SK-N-DZ (cell line): ENCODE data around the gene COPS6. TPM values are rescaled to one million over a fixed set of nuclear protein-coding genes. Genes with fewer than 3 reads are reported as not detected.

Experiments
- DNase-seq: peaks from one replicate; pipeline ENCODE4 v3.0.0-alpha.2; 2015; ENCODE audit warnings: low spot score
- polyA plus RNA-seq, 2 experiments: library from polyadenylated mRNA; depleted of rRNA; stranded (reverse); fragments of >200 nt; gene quantifications; 2 replicates each; pipeline ENCODE4 v1.2.3, GENCODE V29; 2014

Gene COPS6
- 37.4 and 46.8 TPM in 2 replicates for polyA plus RNA-seq (2014; cell fraction: cytosol; rRNA removed)
- 43.8 and 70.8 TPM in 2 replicates for polyA plus RNA-seq (2014; cell fraction: nucleus; rRNA removed)

DNA sequence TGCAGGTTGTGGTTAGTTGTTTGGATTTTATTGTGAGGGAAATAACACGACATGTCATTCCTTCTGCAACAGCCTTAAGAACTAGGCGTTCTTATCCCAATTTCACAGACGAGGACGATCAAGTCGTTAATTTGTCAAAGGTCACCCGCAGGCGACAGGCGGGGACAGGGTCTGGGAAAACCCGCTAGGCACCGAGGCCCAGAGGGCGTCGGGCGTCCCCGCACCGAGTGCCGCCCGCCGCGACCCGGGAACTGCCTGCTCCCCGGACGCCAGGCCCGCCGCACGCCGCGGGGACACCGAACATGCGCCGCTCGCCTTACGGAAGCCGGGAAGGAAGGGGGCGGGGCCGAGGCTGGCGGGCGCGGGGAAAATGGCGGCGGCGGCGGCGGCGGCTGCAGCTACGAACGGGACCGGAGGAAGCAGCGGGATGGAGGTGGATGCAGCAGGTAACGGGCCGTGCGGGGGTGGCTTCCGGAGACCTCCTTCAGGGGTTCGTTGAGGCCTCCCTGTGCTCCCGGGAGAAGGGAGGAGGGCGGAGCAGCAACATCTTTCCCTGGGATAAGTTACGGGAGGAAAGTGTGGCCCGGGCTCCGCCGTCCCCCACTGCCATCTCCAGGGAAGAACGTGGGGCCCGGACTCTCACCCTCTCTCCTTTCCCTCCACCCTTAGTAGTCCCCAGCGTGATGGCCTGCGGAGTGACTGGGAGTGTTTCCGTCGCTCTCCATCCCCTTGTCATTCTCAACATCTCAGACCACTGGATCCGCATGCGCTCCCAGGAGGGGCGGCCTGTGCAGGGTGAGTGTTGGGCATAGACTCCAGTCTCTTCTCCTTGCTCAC, at the start of gene COPS6:
COPS6 (plus strand) TSS at position 349 of the 837 bp plus-strand sequence; CDS start at position 371, 22 bp downstream.
- peak; percentile 74 for DNase-seq

DNA sequence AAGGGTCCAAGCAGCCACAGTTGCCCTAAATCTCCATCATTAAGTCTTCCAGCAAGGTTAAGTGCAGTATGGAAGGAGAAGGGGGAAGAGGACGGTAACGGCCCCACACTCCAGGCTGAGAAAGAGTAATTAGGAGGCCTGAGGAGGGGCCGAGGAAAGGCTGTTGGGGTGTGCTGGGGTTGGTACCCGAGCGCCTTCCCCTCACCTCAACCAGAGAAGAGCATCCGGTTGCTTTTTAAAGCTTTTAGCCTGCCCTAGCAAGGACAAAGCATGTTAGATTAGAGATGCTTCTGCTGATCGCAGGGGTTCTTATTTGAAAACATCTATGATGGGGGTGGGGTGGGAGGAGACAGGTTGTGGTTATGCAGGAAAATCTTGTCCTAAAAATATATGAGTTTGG, 48.2 kb upstream of the COPS6 start:
- DNase-seq, result no peak

DNA sequence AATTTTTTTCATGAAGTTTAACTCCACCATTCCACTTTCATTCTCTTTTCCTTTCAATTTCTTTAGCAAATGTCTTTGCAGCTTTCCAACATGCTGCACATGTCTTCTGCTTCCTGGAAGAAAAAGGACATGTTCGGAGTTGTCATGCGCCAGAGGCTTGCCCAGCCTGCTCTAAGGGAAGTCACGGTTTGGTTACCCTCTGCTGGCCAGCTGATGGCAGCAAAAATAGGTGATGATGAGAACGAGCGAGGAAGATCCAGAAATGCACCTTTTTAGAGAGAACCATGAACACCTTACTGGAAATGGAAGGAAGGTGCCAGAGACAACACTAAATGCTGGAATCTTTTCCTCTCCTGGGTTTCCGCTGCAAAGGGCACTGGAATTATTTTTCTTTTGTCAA, 44.1 kb upstream of the COPS6 start:
- no peak for DNase-seq

DNA sequence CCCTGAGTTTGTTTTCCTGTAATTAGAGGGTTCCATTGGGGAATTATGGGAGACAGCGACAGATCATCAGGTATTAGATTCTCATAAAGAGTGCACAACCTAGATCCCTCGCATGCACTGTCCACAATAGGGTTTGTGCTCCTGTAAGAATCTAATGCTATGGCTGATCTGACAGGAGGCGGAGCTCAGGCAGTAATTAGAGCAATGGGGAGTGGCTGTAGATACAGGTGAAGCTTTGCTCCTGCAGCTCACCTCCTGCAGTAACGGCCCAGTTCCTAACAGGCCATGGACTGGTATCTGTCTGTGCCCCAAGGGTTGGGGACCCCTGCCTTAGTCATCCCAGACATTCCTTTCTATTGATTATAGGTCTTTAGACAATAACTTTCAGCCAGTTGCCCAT, 40.1 kb upstream of the COPS6 start:
- DNase-seq, result no peak

- peak; percentile 84 for DNase-seq
These were observed 39.1 kb upstream of the COPS6 start, which contains the start of gene ZSCAN21 for GRCh38 chr7:100049441-100050291. TSS of gene ZSCAN21 (plus strand) at chr7:100049774. CDS start at chr7:100057007, 7,233 bp downstream.

GRCh38 chr7:100051611-100052010, 37.2 kb upstream of the COPS6 start:
- no peak for DNase-seq

GRCh38 chr7:100053215-100053614, 35.6 kb upstream of the COPS6 start:
- peak; percentile 52 for DNase-seq

GRCh38 chr7:100057006-100057405, 31.8 kb upstream of the COPS6 start:
- no peak for DNase-seq

DNA sequence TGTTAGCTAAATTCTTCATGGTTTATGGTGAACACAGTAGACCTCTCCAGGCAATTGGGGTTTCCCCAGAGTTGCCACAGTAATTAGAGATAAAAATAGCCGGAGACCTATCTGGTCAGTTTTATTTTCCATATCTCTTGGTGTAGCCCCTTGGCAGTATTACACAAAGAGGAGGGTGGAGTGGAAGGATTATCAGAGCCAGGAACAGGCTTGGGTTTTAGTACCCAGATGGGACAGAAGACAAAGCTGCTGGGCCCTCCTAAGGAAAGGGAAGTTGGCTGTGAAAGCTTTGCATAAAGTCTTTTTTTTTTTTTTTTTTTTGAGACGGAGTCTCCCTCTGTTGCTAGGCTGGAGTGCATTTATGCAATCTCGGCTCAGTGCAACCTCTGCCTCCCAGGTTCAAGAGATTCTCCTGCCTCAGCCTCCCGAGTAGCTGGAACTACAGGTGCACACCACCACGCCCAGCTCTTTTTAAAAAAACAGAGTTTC, 29.5 kb upstream of the COPS6 start:
- no peak for DNase-seq

DNA sequence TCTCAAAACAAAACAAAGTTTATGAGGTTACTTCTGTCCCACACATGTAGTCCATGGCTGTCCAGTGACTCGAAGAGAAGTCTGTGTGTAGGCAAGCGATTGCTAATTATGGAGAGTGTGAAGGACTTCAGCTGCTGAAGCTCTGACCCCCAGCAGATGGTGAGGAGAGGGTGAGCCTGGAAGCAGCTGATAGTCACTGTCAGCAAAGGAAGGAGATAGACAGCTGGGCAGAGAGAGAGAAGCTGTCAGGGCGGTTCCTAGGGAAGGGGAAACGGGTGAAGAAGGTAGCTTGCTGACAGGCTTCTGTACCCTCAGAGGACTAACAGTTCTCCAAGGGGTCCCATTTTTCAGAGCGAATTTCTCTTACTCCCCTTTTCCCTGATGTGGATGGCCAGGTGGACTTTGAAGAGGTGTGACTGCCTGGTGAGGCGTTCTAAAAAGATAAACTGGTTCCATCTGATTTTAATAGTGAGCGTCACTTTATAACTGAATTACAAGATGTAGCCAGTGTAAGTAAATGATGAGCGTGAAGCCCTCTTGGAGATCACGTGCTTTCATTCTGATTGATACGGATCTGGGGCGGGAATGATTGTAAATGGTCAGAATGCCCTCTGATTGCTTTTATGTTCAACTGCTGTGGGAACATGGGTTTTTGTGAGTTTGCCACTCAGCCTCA, 27.1 kb upstream of the COPS6 start:
- no peak for DNase-seq

DNA sequence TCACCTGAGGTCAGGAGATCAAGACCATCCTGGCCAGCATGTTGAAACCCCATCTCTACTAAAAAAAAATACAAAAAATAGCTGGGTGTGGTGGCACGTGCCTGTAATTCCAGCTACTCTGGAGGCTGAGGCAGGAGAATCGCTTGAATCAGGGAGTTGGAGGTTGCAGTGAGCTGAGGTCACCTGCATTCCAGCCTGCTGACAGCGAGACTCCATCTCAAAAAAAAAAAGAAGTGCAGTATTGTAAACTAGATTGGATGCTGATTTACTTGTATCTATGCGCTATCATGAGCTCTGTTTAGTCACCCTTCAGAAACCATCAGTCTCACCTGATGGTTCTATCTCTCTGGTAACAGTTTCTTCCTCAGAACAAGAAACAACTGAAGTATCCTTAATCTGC, 25.4 kb upstream of the COPS6 start:
- DNase-seq, result no peak

GRCh38 chr7:100064162-100064561, 24.6 kb upstream of the COPS6 start:
- no peak for DNase-seq

- peak; percentile 41 for DNase-seq
These were observed 23.1 kb upstream of the COPS6 start for GRCh38 chr7:100065452-100066186.

- no peak for DNase-seq
These were observed 21.8 kb upstream of the COPS6 start for GRCh38 chr7:100066953-100067352.

GRCh38 chr7:100069991-100070390, 18.8 kb upstream of the COPS6 start:
- DNase-seq, result no peak

GRCh38 chr7:100071018-100071723, 17.6 kb upstream of the COPS6 start:
- DNase-seq, result no peak

DNA sequence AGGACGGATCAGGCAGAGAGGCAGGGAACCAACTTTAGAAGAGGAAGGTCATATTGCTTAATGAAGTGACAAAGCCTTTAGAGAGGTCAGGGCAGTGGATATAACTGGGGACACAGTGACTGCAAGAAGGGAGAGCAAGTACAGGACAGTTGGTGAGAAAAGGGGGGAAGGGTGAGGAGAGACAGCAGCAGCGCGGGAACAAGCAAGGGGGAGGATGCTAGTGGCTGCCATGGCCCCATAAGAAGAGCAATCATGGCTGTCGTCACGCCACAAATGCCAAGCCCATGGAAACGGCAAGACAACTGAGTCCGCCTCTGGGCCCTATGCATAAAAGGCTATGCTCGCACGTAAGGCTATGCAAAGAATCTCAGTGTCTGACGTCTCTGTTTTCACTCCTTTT, 16.3 kb upstream of the COPS6 start:
- no peak for DNase-seq

GRCh38 chr7:100074841-100075240, 13.9 kb upstream of the COPS6 start:
- DNase-seq, result no peak

DNA sequence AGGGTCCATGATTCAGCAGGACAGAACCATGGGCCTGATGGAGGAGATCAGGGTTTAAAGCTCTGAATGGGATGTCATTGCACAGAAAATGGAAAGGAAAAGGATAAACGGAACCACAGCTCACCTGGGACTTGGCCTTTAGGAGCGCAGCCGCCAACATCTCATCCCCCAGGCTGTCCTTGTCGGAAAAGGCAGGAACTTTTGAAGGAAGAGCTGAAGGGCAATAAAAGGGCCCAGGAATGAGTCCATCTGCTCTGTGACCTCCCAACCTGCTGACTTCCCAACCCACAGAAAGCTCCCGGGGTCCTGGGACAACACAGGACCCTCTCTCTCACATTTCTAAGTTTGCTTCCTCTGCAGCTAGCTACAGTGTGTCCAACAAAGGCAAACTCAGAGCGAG, 13.4 kb upstream of the COPS6 start:
- DNase-seq, result no peak

- no peak for DNase-seq
These were observed 11.6 kb upstream of the COPS6 start for GRCh38 chr7:100077205-100077604.
